HG02885 (cell line): ENCODE measurements around the gene STON1.
"Not testable (repeated sequence)": the region's sequence is repeated elsewhere in the genome, so short reads cannot be mapped to it uniquely, and the experiment has no call there.

Source experiments
- ATAC-seq: cut with Tn5 transposase; IDR thresholded peaks from one replicate; pipeline ENCODE4 v1.9.1; 2021; ENCODE audit warnings: mild to moderate bottlenecking; ENCODE audit not compliant: unreplicated experiment, poor library complexity

The STON1 gene

DNA sequence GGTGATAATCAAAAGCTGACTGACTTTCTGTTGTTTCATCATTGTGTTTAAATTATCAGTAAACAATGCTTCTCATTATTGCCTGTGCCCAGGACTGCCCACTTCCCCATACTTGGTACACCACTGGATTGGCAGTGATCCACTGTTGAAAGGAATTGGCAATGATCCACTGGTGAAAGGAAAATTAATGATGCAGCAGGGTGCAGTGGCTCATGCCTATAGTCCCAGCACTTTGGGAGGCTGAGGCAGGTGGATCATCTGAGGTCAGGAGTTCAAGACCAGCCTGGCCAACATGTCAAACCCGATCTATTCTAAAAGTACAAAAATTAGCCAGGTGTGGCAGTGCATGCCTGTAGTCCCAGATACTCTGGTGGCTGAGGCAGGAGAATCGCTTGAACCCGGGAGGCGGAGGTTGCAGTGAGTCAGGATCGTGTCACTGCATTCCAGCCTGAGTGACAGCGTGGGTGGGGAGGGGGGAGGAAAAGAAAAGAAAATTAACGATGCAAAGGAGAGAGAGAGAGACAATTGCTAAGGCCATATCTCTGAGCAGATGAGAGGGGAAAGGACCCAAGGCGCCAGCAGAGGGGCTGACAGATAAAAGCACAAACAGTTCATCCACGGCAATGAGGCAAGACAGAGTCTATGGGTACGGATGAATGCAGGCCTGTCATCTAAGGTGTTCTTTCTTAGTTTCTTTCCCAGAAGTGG lies 77.5 kb downstream of the STON1 start:
- ATAC-seq = no peak

DNA sequence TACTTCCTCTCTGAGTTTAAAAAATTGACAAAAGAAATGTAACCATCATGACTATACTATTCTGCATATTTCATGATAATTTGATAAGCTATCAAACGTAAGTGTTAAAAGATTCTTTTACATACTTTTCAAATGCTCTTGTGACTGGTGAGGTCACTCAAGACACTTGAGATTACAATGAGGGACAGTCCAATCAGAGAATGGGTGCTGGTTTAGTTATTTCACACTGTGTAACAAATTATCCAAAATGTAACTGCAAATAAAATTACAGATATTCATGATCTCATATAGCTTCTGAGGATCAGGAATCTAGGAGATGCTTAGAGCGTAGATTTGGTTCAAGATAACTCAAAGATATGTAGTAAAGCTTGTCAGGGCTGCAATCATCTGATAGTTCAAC lies 83.3 kb downstream of the STON1 start:
- no peak for ATAC-seq

DNA sequence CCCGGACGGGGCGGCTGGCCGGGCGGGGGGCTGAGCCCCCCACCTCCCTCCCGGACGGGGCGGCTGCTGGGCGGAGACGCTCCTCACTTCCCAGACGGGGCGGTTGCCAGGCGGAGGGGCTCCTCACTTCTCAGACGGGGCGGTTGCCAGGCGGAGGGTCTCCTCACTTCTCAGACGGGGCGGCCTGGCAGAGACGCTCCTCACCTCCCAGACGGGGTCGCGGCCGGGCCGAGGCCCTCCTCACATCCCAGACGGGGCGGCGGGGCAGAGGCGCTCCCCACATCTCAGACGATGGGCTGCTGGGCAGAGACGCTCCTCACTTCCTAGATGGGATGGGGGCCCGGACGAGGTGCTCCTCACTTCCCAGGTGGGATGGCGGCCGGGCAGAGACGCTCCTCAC lies 84.6 kb downstream of the STON1 start:
- not testable (repeated sequence) for ATAC-seq

DNA sequence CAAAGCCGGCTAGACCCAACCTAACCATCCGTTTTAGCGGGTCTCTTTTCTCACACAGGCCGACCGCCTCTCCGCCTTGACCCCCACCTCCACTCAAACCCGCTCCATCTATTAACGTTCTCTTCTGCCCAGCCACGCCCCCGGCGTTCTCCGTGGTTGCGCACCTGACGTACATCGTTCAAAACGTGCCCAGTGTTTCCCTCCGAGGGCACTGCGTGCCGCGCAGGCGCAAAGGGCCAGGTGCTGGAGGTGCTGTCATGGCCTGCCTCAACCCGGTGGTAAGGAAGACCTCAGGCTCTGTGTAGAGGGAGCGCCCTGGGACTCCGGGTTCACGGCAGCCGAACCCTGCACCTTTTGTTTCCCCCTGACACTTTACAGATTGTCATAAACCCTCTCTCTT lies 87.7 kb downstream of the STON1 start, which contains the start of gene GTF2A1L:
Gene GTF2A1L, plus strand, starts transcription at position 239 of the 400 bp plus-strand sequence. Its CDS starts 19 bp downstream, at position 258.
- no peak for ATAC-seq

DNA sequence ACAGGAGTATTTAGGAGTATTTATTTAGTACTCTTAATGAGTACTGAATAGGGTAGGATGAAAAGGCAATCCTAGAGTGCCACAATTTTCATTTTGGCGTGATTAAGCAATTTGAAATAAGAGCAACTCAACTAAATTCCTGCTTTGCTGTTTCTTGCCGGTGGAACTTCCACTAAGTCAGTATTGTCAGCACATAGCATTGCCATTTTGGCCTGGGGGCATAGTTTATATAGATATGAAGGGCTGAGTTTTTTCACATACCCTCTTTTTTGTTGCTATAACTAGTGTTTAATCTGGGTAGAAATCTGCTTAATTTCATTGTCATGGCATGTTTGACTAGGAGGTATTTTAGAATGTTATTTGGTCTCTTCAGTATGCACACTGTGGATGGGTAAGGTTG lies 89.6 kb downstream of the STON1 start:
- no peak for ATAC-seq

DNA sequence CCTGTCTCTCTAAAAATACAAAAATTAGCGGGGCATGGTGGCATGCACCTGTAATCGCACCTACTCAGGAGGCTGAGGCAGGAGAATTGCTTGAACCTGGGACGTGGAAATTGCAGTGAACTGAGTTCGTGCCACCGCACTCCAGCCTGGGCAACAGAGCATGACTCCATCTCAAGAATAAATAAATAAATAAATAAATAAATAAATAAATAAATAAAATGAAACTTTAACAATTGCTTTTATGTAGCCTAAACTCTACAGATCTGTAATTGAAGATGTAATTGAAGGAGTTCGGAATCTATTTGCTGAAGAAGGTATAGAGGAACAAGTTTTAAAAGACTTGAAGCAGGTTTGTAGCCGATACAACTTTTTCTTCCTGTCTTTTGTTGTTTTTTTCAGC lies 90.7 kb downstream of the STON1 start:
- no peak for ATAC-seq

DNA sequence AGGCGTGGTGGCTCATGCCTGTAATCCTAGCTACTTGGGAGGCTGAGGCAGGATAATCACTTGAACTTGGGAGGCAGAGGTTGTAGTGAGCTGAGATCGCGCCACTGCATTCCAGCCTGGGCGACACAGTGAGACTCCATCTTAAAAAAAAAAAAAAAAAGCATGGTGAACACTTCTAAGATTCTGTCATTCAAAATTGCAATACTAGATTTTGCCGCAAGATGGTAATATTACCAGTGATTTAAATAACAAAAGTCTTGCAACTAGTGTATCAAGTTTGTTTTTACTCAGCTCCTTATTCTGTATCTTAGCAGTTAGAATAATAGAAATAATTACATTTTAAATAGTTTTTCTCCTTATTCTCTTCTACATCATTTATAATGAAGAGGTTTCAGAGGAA lies 92.7 kb downstream of the STON1 start:
- not testable (repeated sequence) for ATAC-seq

DNA sequence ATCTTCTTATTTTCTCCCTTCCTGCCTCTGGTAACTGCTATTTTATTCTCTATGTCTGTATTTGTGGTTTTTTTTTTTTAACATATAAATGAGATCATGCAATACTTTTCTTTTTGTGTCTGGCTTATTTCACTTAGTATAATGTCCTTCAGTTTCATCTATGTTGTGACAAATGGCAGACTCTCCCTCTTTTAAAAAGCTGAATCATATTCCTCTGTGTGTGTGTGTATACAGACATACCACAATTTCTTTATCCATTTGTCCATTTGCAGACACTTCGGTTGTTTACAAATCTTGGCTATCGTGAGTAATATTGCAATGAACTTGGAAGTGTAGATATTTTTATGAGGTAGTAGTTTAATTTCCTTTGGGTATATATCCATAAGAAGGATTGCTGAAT lies 94.7 kb downstream of the STON1 start:
- no peak for ATAC-seq

DNA sequence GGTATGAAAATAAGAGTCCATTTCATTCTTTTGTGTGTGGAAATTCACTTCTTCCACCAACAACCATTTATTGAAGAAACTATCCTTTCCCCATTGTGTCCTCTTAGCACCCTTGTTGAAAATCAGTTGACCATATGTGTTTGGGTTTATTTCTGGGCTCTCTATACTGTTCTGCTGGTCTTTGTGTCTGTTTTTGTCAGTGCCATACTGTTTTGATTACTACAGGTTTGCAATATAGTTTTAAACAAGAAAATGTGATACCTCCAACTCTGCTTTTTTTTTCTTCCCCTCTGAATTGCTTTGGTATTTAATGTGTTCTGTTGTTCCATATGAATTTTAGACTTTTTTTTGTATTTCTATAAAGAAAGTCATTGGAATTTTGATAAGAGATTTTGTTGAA lies 96.1 kb downstream of the STON1 start:
- no peak for ATAC-seq

DNA sequence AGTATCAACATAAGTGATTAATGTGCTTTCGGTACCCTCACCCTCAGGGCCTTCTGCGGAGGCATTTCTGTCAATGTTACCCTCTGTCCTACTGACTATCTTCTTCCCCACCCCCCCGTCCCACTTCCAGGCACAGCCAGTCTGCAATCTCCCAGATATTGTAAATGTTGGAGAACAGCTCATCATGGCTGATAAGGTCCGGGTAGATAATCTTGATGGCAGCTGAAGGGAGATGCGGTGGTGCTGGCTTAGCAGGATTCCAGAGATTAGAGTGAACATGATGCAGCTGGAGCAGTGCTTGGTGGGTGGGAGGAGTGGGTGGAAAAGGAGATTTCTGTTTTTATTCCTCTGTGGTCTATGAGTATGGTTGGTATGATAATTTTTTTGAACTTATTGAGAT lies 103.2 kb downstream of the STON1 start:
- ATAC-seq = no peak

DNA sequence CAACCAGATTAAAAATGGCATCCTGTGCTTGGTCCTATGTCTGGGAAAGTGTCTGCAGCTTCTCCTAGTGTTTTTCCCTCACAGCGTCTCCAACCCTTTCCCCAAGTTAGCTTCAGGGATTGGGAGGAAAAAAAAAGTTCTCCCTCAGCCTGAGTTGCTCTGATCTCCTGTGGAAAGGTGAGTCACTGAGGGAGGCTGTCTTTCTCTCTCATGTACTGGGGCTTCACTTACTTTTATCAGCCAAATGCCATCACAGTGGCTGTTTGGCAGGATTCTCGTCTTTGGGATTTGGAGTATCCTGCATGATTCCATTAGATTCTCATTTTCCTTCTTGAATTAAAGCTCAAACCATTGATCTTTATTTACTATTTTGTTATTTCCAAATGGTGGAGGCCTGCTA lies 105.8 kb downstream of the STON1 start:
- ATAC-seq = no peak

DNA sequence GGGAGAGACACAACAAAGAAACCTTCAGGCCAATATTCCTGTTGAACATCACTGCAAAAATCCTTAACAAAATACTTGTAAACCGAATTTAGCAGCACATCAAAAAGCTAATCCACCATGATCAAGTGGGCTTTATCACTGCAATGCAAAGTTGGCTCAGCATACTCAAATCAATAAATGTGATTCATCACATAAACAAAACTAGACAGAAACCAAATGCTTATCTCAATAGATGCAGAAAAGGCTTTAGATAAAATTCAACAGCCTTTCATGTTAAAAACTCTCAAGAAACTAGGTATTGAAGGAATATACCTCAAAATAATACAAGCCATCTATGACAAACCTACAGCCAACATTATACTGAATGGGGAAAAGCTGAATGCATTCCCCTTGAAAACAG lies 108.3 kb downstream of the STON1 start:
- no peak for ATAC-seq
